Endothelial cell of umbilical vein (primary cell): ENCODE results near the gene TRAPPC5. TPM values are rescaled to one million over a fixed set of nuclear protein-coding genes. Genes with fewer than 3 reads are reported as not detected.

Source experiments
- BruUV-seq: library from RNA; stranded (reverse); fragments of 400-500 nt; replicated peaks from 2 replicates; lab custom pipeline; 2021; lab: Mats Ljungman, UMichigan
- CTCF ChIA-PET: fragments of 300-600, 350-600 bp; sonication (Branson Sonifier 250); formaldehyde crosslinking; loops from one replicate; lab custom pipeline; 2021; ENCODE audit warnings: antibody characterized with exemption, inconsistent platforms; lab: Charles Lee
- POLR2A ChIA-PET: fragments of 300-600, 350-600 bp; sonication (Branson Sonifier 250); formaldehyde crosslinking; loops from one replicate; lab custom pipeline; 2021; ENCODE audit warnings: antibody characterized with exemption, inconsistent platforms; lab: Charles Lee
- DNase-seq: peaks from one replicate; pipeline ENCODE4 v3.0.0-alpha.2; 2011; ENCODE audit warnings: low read depth, low spot score
- FAIRE-seq: peaks from 2 replicates; lab custom pipeline; 2011; peaks lifted over from hg19 to GRCh38; lab: Jason Lieb, UNC
- H2AFZ ChIP-seq: 2 replicates; pipeline ENCODE4 v1.6.0; 2012; ENCODE audit warnings: low read depth, low read length, control low read depth, inconsistent platforms
- H3K27ac ChIP-seq: 2 replicates; pipeline ENCODE4 v1.5.1; 2011; ENCODE audit warnings: low read depth, mild to moderate bottlenecking, control low read depth, low read length, moderate library complexity; ENCODE audit not compliant: insufficient read depth
- H3K27me3 ChIP-seq, 2 experiments: 2 replicates each; pipeline versions ENCODE4 v1.6.0 to v1.6.1; 2011; ENCODE audit warnings: low read length in 2 of 2, mixed read lengths in 1 of 2; ENCODE audit not compliant: control insufficient read depth in 2 of 2, insufficient read depth in 2 of 2
- H3K36me3 ChIP-seq, 2 experiments: 2 replicates in 1 of 2; 3 replicates in 1 of 2; pipeline ENCODE4 v1.5.1; 2011; ENCODE audit warnings: low read length in 2 of 2, mild to moderate bottlenecking in 1 of 2, moderate library complexity in 1 of 2; ENCODE audit not compliant: control insufficient read depth in 2 of 2, insufficient read depth in 2 of 2; ENCODE audit errors: extremely low read depth in 1 of 2
- H3K4me1 ChIP-seq: 3 replicates; pipeline ENCODE4 v1.5.1; 2011; ENCODE audit warnings: mild to moderate bottlenecking, low read length; ENCODE audit not compliant: control insufficient read depth, insufficient read depth; ENCODE audit errors: extremely low read depth
- H3K4me2 ChIP-seq: 2 replicates; pipeline ENCODE4 v1.6.1; 2011; ENCODE audit warnings: low read length, control low read depth, mixed read lengths; ENCODE audit not compliant: insufficient read depth
- H3K4me3 ChIP-seq, 3 experiments: fragments of 200-600 bp in 1 of 3; sonication (generic), shearing (Covaris generic) in 1 of 3; replicated peaks in 1 of 3; 2 replicates each; pipeline ENCODE4 v1.5.1; 2011 to 2016; ENCODE audit warnings: control low read depth in 3 of 3, low read length in 3 of 3, mild to moderate bottlenecking in 2 of 3, inconsistent platforms in 1 of 3, low read depth in 1 of 3, moderate library complexity in 1 of 3; ENCODE audit not compliant: insufficient read depth in 1 of 3
- H3K79me2 ChIP-seq: 2 replicates; pipeline ENCODE4 v1.6.0; 2012; ENCODE audit warnings: low read length, inconsistent platforms; ENCODE audit not compliant: control insufficient read depth, insufficient read depth
- H3K9ac ChIP-seq: replicated peaks from 2 replicates; pipeline ENCODE3; 2011; ENCODE audit warnings: low read length, control low read depth; ENCODE audit not compliant: insufficient read depth; ENCODE audit errors: extremely low read depth
- H3K9me1 ChIP-seq: replicated peaks from 3 replicates; pipeline ENCODE4 v1.6.0; 2011; ENCODE audit warnings: mild to moderate bottlenecking, low read length; ENCODE audit not compliant: control insufficient read depth, insufficient read depth; ENCODE audit errors: extremely low read depth
- H3K9me3 ChIP-seq: replicated peaks from 2 replicates; pipeline ENCODE4 v1.5.1; 2012; ENCODE audit warnings: low read length, inconsistent platforms; ENCODE audit not compliant: control insufficient read depth, insufficient read depth
- H4K20me1 ChIP-seq: replicated peaks from 2 replicates; pipeline ENCODE3; 2011; ENCODE audit warnings: mild to moderate bottlenecking, low read length; ENCODE audit not compliant: control insufficient read depth, insufficient read depth; ENCODE audit errors: extremely low read depth
- GATA2 ChIP-seq: IDR thresholded peaks from 2 replicates; pipeline ENCODE4 v1.7.0; 2011; ENCODE audit warnings: low read depth, mild to moderate bottlenecking, moderate library complexity, mixed read lengths, low read length; ENCODE audit not compliant: insufficient read length, insufficient read depth
- JUN ChIP-seq: IDR thresholded peaks from 2 replicates; pipeline ENCODE4 v1.6.1; 2011; ENCODE audit warnings: borderline replicate concordance, low read depth; ENCODE audit not compliant: insufficient read length, insufficient read depth
- dilution Hi-C: fragments of 300-500 bp; cut with MboI; formaldehyde crosslinking; loops from one replicate; pipeline ENCODE4 v1.15.0; 2019; ENCODE audit warnings: low sequenced_read_pairs; ENCODE audit not compliant: extremely low pct_ligation_motif_present
- intact Hi-C: fragments of 100-400 bp; cut with micrococcal nuclease; formaldehyde crosslinking; loops from one replicate; pipeline ENCODE4 v1.10.0; 2022
- polyA plus RNA-seq, 4 experiments: library from polyadenylated mRNA; depleted of rRNA in 3 of 4; stranded (reverse) in 3 of 4; unstranded in 1 of 4; fragments of >200 nt; gene quantifications; 2 replicates each; pipeline versions ENCODE4 v1.2.1 to v1.2.3, GENCODE V29; 2011 to 2012; ENCODE audit warnings: missing spikeins in 1 of 4
- total RNA-seq: library from RNA; stranded (reverse); gene quantifications from 2 replicates; pipeline ENCODE4 v1.2.3, GENCODE V29; 2021
- TF ChIP-seq, protein P1 (sequence below), 2 donors: IDR thresholded peaks; 1 replicate in 1 of 2; 2 replicates in 1 of 2; pipeline ENCODE4 v1.5.1; 2011; ENCODE audit warnings: low read length in 2 of 2, mild to moderate bottlenecking in 2 of 2, moderate library complexity in 2 of 2, control low read depth in 1 of 2, inconsistent platforms in 1 of 2, low read depth in 1 of 2; ENCODE audit not compliant: insufficient read depth in 1 of 2; ENCODE audit errors: extremely low read depth in 1 of 2

The TRAPPC5 gene
- total and polyA plus RNA-seq, 2 donors (not counting 3 experiments of a cell fraction or from before 2014, with no cell fraction given): 114 to 172 TPM

DNA sequence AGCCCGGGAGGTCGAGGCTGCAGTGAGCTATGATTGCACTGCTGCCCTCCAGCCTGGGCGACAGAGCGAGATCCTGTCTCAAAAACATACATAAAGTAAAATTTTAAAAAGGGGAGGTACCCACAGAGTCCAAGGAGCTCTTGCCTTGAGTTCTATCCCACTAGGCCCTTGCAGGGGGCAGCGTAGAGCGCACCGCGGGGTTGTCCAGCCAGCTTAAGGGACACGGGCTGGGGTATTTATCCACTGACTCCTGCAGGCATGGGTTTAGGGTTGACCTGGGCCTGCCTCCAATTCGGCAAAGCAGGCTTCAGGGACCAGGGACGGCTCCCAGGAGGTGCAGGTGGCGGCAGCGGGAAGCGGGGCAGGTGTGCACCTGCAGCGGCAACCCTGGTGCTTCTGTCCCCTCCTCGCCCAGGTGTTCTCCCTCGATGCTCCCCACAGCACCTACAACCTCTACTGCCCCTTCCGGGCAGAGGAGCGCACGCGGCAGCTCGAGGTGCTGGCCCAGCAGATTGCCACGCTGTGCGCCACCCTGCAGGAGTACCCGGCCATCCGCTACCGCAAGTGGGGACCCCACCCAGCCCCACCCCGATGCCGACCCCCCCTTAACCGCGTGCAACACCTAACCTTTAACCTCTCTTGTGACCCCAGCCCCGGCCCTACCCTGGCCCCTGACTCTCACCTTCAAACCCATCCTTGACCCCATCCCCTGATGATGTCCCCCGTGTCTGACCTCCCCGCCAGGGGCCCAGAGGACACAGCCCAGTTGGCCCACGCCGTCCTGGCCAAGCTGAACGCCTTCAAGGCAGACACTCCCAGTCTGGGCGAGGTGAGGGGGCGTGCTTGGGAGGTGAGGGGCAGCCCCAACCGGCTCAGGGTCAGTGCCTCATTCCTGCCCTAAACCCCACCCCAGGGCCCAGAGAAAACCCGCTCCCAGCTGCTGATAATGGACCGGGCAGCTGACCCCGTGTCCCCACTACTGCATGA lies 39.0 kb upstream of the TRAPPC5 start:
- no peak for TF ChIP-seq JUN
- TF ChIP-seq GATA2: no peak
- TF ChIP-seq, protein P1, sequence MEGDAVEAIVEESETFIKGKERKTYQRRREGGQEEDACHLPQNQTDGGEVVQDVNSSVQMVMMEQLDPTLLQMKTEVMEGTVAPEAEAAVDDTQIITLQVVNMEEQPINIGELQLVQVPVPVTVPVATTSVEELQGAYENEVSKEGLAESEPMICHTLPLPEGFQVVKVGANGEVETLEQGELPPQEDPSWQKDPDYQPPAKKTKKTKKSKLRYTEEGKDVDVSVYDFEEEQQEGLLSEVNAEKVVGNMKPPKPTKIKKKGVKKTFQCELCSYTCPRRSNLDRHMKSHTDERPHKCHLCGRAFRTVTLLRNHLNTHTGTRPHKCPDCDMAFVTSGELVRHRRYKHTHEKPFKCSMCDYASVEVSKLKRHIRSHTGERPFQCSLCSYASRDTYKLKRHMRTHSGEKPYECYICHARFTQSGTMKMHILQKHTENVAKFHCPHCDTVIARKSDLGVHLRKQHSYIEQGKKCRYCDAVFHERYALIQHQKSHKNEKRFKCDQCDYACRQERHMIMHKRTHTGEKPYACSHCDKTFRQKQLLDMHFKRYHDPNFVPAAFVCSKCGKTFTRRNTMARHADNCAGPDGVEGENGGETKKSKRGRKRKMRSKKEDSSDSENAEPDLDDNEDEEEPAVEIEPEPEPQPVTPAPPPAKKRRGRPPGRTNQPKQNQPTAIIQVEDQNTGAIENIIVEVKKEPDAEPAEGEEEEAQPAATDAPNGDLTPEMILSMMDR (IDR thresholded peaks at IDR 0.05; ENCODE audit: extremely low read depth in 1 of 2, insufficient read depth in 1 of 2, low read depth in 1 of 2, low read length in 2 of 2): peak in 1 of 2 donors; percentile 5
- Histone ChIP-seq H2AFZ (no peak overlapping the region), H3K27me3 (no peaks in the 10 kb centered on the region), H3K4me3 (no peak overlapping the region), H3K27ac (no peak overlapping the region), H3K4me1 (peaks cover 6% of the 10 kb centered on the region), H3K9me1 (no peaks in the 10 kb centered on the region), H4K20me1 (no peaks in the 10 kb centered on the region), H3K79me2 (no peaks in the 10 kb centered on the region), H3K9me3 (no peaks in the 10 kb centered on the region), H3K36me3 (no peaks in the 10 kb centered on the region), H3K9ac (no peak overlapping the region), H3K4me2 (no peak overlapping the region)
- DNase-seq (no peak), FAIRE-seq (no peak)
- intact Hi-C loops: no loop called here
- no TSS peak for BruUV-seq
- ChIA-PET POLR2A (interaction anchor here (0.7 kb wide), 1 partner anchor 189 kb away, joined by 3 read pairs; no protein-coding TSS in a partner anchor), CTCF (interaction anchor here (0.9 to 2.3 kb wide), 6 partner anchors 10 to 211 kb away, joined by 3 to 8 read pairs (median 6); partner anchors contain the start of genes PET100, TRAPPC5 and XAB2)
- dilution Hi-C loops: no loop called here
